HG02759 (cell line): ENCODE measurements around the gene ITK.
"Not testable (repeated sequence)": the region's sequence is repeated elsewhere in the genome, so short reads cannot be mapped to it uniquely, and the experiment has no call there.

Experiments used
- ATAC-seq: cut with Tn5 transposase; IDR thresholded peaks from one replicate; pipeline ENCODE4 v1.9.1; 2021; ENCODE audit warnings: mild to moderate bottlenecking, moderate library complexity; ENCODE audit not compliant: unreplicated experiment

The ITK gene

GRCh38 chr5:157205708-157206107 lies 25.1 kb downstream of the ITK start:
- no peak for ATAC-seq

DNA sequence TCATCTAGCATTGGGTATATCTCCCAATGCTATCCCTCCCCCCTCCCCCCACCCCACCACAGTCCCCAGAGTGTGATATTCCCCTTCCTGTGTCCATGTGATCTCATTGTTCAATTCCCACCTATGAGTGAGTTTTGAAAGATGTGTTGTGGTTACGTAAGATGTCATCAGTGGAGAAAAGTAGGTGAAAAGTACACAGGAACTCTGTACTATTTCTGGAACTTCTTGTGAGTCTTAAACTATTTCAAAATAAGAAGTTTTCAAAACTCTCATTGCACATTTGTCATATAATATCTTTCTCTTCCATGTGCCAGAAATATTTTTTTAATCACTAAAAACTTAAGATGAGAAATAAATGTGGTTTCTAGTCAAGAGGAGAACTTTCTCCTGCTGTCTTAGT lies 30.0 kb downstream of the ITK start:
- not testable (repeated sequence) for ATAC-seq

GRCh38 chr5:157212307-157212706 lies 31.7 kb downstream of the ITK start:
- ATAC-seq = no peak

DNA sequence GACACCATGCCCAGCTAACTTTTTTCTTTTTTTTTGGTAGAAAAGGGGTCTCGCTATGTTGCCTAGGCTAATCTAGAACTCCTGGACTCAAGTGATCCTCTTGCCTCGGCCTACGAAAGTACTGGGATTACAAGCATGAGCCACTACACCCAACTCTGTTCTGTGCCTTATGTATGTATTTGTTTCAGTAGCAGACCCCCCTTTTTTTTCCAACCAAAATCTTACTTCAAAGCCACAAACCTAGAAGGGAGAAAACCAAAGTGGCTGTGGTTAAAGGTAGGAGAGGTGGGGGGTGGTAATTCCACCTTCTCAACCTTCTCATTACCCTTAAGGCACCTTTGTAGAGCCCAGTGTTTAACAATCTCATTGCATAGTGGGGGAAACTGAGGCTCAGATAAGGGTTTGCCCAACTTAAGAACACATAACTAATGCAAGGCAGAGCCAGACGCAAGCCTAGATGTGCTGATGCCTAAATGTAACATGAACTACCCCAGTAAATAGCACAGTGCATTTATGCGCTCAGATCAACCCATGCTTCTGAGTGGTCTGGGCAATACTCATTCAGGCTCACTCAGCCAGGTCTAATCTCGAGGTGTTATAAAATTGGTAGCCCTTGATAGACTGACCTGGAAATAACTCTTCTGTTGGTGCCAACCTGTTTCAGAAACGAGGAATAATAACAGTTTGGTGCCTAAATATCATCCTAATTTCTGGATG lies 33.0 kb downstream of the ITK start:
- ATAC-seq = no peak

DNA sequence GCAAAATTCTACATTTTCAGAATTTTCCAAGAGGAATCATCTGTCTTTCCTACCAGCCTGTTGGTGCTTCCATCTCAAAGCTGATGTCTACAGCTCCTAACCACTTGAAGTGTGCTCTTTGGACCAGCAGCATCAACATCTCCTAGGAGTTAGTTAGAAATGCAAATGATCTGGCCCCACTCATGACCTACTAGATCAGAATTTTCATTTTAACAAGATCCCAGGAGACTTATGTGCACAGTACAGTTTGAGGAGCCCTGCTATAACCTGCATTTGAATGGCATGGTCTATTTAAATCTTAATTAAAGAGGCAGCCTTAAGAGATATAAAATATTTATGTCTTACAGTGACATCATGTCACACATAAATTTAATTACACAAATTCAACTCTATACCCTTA lies 33.8 kb downstream of the ITK start:
- no peak for ATAC-seq

DNA sequence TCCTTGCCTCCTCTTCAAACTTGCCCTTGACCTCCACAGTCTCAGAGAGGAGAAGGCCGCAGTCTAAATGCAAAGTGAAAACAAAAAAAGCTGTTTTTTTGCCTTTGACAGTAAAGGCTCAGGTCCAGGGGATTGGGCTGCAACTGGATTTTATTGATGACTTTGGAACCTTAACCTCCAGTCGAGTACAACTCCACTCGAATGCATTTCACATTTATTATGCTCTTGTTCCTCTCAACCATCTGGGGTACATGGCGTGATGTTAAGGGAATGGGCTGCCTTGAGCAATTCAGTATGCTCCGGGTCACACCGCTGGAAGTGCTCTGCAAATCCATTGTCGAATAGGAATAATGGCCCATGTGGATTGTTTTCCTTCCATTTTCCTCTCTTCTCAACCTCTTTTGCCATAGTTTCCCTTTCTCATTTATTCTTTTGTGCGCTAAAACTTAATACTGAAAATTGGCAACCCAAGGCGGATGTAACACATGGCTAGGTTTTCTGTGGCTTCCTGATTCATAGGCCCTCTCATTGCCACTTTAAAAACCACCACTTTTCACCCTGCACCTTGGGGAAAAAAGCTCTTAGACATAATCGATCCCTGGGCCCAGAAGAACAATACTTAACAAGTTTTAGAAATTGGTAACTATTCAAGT lies 34.3 kb downstream of the ITK start:
- ATAC-seq = peak; percentile 46

- no peak for ATAC-seq
Measured at GRCh38 chr5:157215514-157216167, 35.0 kb downstream of the ITK start.

DNA sequence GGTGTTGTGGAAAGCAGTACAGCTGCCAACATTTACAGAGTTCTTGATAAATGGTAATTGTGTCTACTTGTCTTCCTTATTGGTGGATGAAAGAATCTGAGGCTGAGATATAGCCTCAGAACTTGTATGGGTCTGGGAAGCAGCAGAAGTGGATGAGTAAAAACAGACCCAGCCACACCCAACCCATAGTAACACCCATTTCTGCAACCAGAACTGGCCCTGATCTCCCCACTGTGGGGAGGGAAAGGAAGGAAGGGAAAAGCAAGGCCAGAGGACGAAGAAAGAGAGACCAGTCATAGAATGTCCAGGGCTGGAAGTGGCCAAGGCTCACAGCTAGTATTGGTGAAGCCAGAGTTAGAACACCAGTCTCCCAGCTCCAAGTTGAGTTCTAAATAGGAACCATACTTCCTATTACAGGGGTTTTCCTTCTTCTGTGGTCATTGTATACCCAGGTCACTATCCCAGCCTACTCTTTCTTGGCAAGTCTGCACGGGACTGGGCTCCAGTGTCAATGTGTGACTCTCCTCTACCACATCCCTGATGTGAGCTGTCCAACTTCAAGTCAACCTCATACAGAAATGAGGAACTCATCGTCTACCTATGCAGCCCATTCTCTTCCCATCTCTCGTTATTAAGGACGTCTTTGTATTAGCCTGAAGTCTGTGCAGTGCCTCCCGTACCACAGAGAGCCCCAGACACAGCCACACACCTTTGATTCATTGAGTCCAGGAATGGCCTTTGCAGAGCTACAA lies 35.9 kb downstream of the ITK start:
- no peak for ATAC-seq

- no peak for ATAC-seq
Measured at GRCh38 chr5:157217289-157218024, 36.8 kb downstream of the ITK start.

DNA sequence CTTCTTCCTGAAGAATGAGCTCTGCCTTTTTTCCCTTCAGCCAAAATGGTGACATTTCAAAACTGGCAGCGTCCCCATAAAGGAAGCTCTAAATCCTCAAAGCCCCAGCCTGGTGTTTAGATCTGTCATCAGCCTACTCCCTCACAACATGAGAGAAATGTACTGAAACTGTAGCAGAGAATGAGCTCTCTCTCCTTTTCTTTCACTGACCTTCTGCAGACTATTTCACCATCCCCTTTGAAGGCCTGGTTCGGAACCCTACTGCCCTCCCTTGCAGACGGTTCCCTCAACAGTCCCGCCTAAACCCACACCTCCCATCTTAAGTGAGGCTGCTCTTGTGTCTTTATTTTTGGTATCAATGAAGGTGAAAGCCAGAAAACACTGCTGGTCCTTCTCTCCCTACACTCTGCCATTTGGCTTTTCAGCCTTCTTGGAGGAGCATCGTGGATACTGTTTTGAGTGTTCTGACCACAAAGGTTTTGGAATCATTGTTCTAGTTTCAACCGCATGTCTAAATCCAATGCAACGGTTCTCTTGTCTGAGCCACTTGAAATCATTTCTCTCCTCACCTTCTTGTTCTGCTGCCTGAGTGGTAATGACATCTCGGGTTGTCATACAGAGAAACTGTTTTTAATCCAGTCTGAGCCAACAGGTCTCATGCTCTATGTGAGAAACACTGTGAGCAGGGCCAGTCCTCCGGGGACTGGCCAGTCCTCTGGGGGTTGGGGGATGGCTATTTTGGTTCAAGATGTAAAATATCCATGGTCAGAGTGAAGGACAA lies 39.0 kb downstream of the ITK start:
- ATAC-seq = peak; percentile 63

DNA sequence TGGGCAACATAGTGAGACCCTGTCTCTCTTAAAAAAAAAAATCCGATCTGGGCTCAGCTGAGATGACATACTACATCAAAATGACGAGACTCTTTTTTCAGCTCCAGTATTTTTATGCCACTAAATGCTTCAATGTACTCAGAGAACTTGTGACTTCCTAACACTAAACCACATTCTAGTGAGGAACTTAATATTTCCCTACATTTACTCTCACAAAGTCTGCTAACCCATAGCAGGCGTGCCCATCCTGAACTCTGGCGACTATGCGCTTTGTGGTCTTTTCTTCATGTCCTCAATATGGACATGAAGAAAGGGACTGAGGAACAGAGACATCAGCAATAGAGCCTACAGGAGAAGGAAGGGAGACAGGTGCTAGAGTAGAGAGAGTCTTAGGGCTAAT lies 41.3 kb downstream of the ITK start:
- ATAC-seq = no peak

DNA sequence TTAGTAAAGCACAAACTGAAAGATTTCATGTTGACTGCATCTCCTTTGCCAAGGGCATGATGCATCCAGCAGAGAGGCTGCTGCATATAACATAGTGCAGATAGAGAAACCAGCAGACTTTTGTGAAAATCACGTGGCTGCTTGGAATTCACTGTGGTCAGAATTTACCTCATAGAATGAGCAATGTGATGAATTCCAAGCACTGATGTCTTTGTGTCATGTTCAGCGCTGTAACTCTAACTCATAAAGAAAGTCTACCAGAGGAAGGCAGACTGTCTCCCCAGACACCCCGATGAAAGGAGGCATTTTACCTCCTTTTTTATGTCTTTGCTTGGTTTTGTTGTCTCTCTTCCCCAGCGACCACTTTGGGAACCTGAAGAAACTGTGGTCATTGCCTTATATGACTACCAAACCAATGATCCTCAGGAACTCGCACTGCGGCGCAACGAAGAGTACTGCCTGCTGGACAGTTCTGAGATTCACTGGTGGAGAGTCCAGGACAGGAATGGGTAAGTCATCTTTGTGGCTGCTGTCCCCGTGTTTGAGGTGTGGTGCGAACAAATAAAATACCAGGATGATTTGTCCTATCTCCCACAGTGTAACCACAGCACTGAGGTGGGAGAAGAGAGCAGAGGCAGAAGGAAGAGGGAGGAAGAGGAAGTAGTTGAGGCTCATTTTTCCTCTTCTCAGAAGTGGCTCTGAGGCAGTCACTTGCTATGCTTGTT lies 42.0 kb downstream of the ITK start:
- ATAC-seq = no peak

GRCh38 chr5:157225469-157226422 lies 45.1 kb downstream of the ITK start:
- ATAC-seq = no peak

DNA sequence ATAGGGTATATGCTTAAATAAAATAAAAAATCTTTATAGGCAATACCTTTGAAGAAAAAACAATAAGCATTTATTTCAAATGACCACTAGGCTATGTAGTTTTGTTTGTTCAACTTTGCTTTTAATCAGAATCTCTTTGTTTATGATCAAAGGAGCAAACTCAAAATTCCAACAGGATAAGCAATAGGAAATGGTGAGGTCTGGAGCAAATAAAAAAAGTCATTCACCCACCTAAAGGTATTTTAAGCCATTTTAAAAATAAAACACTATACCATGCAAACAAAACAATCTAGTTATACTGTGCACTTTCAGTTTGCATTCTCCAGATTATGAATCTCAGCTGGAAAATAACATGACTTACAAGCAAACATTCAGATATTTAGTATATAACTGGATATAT lies 50.0 kb downstream of the ITK start:
- ATAC-seq = no peak

GRCh38 chr5:157232706-157233105 lies 52.1 kb downstream of the ITK start:
- ATAC-seq = no peak

- ATAC-seq = no peak
Measured at GRCh38 chr5:157233515-157233914, 52.9 kb downstream of the ITK start.

GRCh38 chr5:157236423-157236822 lies 55.8 kb downstream of the ITK start:
- ATAC-seq = no peak

GRCh38 chr5:157241483-157241882 lies 60.8 kb downstream of the ITK start:
- no peak for ATAC-seq
